Measurements from ENCODE around the gene RBM19. TPM values are rescaled to one million over a fixed set of nuclear protein-coding genes. Genes with fewer than 3 reads are reported as not detected.

Gene RBM19
- polyA plus RNA-seq, 1 donor from 2014 or later = 16.5 TPM

GRCh38 chr12:113796066-113796827 is 169.9 kb downstream of the RBM19 start:
- Mint-ChIP-seq H3K9me3 (peaks cover 0 to 3% (median under 1%) of the 10 kb centered on the region in 3 donors), H3K4me3 (no peak overlapping the region), H3K4me1 (no peaks in the 10 kb centered on the region), H3K27me3 (no peaks in the 10 kb centered on the region), H3K36me3 (peaks cover 4% of the 10 kb centered on the region), H3K27ac (peak overlapping the region in 1 of 3 donors; percentile 89)

GRCh38 chr12:113795445-113795844 is 170.7 kb downstream of the RBM19 start:
- Mint-ChIP-seq H3K27ac (no peak overlapping the region), H3K4me1 (no peaks in the 10 kb centered on the region), H3K9me3 (peaks cover 0 to 6% (median 3%) of the 10 kb centered on the region in 3 donors), H3K36me3 (peaks cover 4% of the 10 kb centered on the region), H3K27me3 (no peaks in the 10 kb centered on the region), H3K4me3 (no peak overlapping the region)

- H3K27ac Mint-ChIP-seq = peak overlapping the region in 2 of 3 donors; percentile 39 to 80
- peaks cover 3 to 8% (median 6%) of the 10 kb centered on the region in 3 donors for H3K9me3 Mint-ChIP-seq
- H3K4me3 Mint-ChIP-seq = no peak overlapping the region
- H3K4me1 Mint-ChIP-seq = no peaks in the 10 kb centered on the region
- H3K27me3 Mint-ChIP-seq = no peaks in the 10 kb centered on the region
- H3K36me3 Mint-ChIP-seq = peaks cover 4% of the 10 kb centered on the region
Observed at GRCh38 chr12:113794774-113795173, 171.4 kb downstream of the RBM19 start.

- Mint-ChIP-seq H3K4me3 (no peak overlapping the region), H3K36me3 (peaks cover 4% of the 10 kb centered on the region), H3K4me1 (no peaks in the 10 kb centered on the region), H3K27me3 (no peaks in the 10 kb centered on the region), H3K9me3 (peaks cover 3 to 8% (median 6%) of the 10 kb centered on the region in 3 donors), H3K27ac (no peak overlapping the region)
Observed at GRCh38 chr12:113793250-113793649, 172.9 kb downstream of the RBM19 start.

GRCh38 chr12:113792450-113792849 is 173.7 kb downstream of the RBM19 start:
- Mint-ChIP-seq H3K4me3 (no peak overlapping the region), H3K9me3 (peaks cover 3 to 8% (median 6%) of the 10 kb centered on the region in 3 donors), H3K27ac (no peak overlapping the region), H3K4me1 (no peaks in the 10 kb centered on the region), H3K27me3 (peaks cover 2% of the 10 kb centered on the region), H3K36me3 (peaks cover 4% of the 10 kb centered on the region)

- Mint-ChIP-seq H3K4me3 (no peak overlapping the region), H3K9me3 (peaks cover 3 to 15% (median 9%) of the 10 kb centered on the region in 3 donors), H3K36me3 (no peaks in the 10 kb centered on the region), H3K4me1 (peaks cover 0 to 1% (median 0%) of the 10 kb centered on the region in 3 donors), H3K27ac (no peak overlapping the region), H3K27me3 (peaks cover 8% of the 10 kb centered on the region)
Observed at GRCh38 chr12:113788020-113788856, 177.9 kb downstream of the RBM19 start.

- Mint-ChIP-seq H3K27me3 (peaks cover 19% of the 10 kb centered on the region), H3K4me3 (no peak overlapping the region), H3K27ac (no peak overlapping the region), H3K36me3 (no peaks in the 10 kb centered on the region), H3K9me3 (peaks cover 3 to 11% (median 7%) of the 10 kb centered on the region in 3 donors), H3K4me1 (peaks cover 0 to 1% (median 0%) of the 10 kb centered on the region in 3 donors)
Observed at GRCh38 chr12:113786107-113786506, 180.0 kb downstream of the RBM19 start.

- peaks cover 23% of the 10 kb centered on the region for H3K27me3 Mint-ChIP-seq
Observed at GRCh38 chr12:113783811-113784210, 182.3 kb downstream of the RBM19 start.

GRCh38 chr12:113782873-113783272 is 183.3 kb downstream of the RBM19 start:
- H3K9me3 Mint-ChIP-seq = peaks cover 4 to 13% (median 8%) of the 10 kb centered on the region in 3 donors
- peak overlapping the region in 1 of 4 donors; percentile 39 for H3K4me3 Mint-ChIP-seq
- peaks cover 24% of the 10 kb centered on the region for H3K27me3 Mint-ChIP-seq
- peak overlapping the region in 1 of 3 donors; percentile 23 for H3K27ac Mint-ChIP-seq
- H3K4me1 Mint-ChIP-seq = peaks cover 0 to 1% (median 0%) of the 10 kb centered on the region in 3 donors
- H3K36me3 Mint-ChIP-seq = no peaks in the 10 kb centered on the region

More at GRCh38 chr12:113783811-113784210, 182.3 kb downstream of the RBM19 start:
- H3K4me3 Mint-ChIP-seq = no peak overlapping the region
- H3K27ac Mint-ChIP-seq = no peak overlapping the region
- peaks cover 0 to 1% (median 0%) of the 10 kb centered on the region in 3 donors for H3K4me1 Mint-ChIP-seq
- H3K36me3 Mint-ChIP-seq = no peaks in the 10 kb centered on the region
- peaks cover 4 to 13% (median 8%) of the 10 kb centered on the region in 3 donors for H3K9me3 Mint-ChIP-seq

- H3K36me3 Mint-ChIP-seq = no peaks in the 10 kb centered on the region
- no peaks in the 10 kb centered on the region for H3K4me1 Mint-ChIP-seq
- H3K9me3 Mint-ChIP-seq = peaks cover 4 to 10% (median 8%) of the 10 kb centered on the region in 3 donors
- peaks cover 23% of the 10 kb centered on the region for H3K27me3 Mint-ChIP-seq
- H3K27ac Mint-ChIP-seq = no peak overlapping the region
- H3K4me3 Mint-ChIP-seq = no peak overlapping the region
Observed at GRCh38 chr12:113781415-113782198, 184.5 kb downstream of the RBM19 start.

GRCh38 chr12:113779774-113780173 is 186.4 kb downstream of the RBM19 start:
- Mint-ChIP-seq H3K36me3 (no peaks in the 10 kb centered on the region), H3K4me1 (no peaks in the 10 kb centered on the region), H3K9me3 (peaks cover 4 to 8% (median 6%) of the 10 kb centered on the region in 3 donors), H3K27ac (no peak overlapping the region), H3K27me3 (peaks cover 24% of the 10 kb centered on the region), H3K4me3 (no peak overlapping the region)

- peaks cover 22% of the 10 kb centered on the region for H3K27me3 Mint-ChIP-seq
- H3K4me3 Mint-ChIP-seq = no peak overlapping the region
- no peak overlapping the region for H3K27ac Mint-ChIP-seq
- H3K4me1 Mint-ChIP-seq = no peaks in the 10 kb centered on the region
- H3K9me3 Mint-ChIP-seq = peaks cover 4 to 6% (median 5%) of the 10 kb centered on the region in 3 donors
- no peaks in the 10 kb centered on the region for H3K36me3 Mint-ChIP-seq
Observed at GRCh38 chr12:113778432-113779132, 187.5 kb downstream of the RBM19 start.

GRCh38 chr12:113777751-113778150 is 188.4 kb downstream of the RBM19 start:
- Mint-ChIP-seq H3K27ac (no peak overlapping the region), H3K4me1 (no peaks in the 10 kb centered on the region), H3K27me3 (peaks cover 22% of the 10 kb centered on the region), H3K36me3 (no peaks in the 10 kb centered on the region), H3K4me3 (no peak overlapping the region), H3K9me3 (peaks cover 4 to 6% (median 5%) of the 10 kb centered on the region in 3 donors)

- Mint-ChIP-seq H3K27ac (no peak overlapping the region), H3K36me3 (no peaks in the 10 kb centered on the region), H3K27me3 (peaks cover 17% of the 10 kb centered on the region), H3K9me3 (peaks cover 4 to 6% (median 5%) of the 10 kb centered on the region in 3 donors), H3K4me1 (no peaks in the 10 kb centered on the region), H3K4me3 (peak overlapping the region in 1 of 4 donors; percentile 17)
Observed at GRCh38 chr12:113776536-113776935, 189.6 kb downstream of the RBM19 start.

Data from IgD-negative memory B cell (primary cell).